ENCODE data around the gene GMFB. TPM values are rescaled to one million over a fixed set of nuclear protein-coding genes. Genes with fewer than 3 reads are reported as not detected.
"Not testable (repeated sequence)": the region's sequence is repeated elsewhere in the genome, so short reads cannot be mapped to it uniquely, and the experiment has no call there.

GMFB gene
- total RNA-seq, 2 donors from 2014 or later = 86.2 to 96.5 TPM

DNA sequence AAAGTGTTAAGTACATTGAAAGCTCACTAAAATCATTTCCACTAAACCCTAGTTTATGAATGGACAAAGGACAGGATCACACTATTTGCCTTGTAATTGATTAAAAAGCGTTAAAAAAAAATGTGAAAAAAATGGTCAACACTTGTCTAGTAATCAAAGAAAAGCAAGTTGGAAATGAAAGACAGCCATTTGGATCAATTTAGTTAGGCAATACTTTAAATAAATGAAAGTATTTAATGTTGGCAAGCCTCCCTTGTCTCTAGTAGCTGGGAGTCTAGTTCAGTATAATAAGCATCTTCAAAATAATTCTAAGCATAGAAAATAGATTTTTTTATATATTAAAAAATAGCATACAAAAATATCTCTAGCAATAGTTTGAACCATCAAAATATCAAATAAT is 33.4 kb downstream of the GMFB start:
- no peak for DNase-seq
- Histone ChIP-seq H3K4me3 (ENCODE audit: low read length) (no peak overlapping the region), H3K36me3 (ENCODE audit: control insufficient read depth, insufficient read depth, low read length) (no peaks in the 10 kb centered on the region), H3K9ac (ENCODE audit: extremely low read depth, low read length, poor library complexity, severe bottlenecking) (no peak overlapping the region), H3K27ac (ENCODE audit: low read depth, low read length) (no peak overlapping the region), H3K9me3 (ENCODE audit: control insufficient read depth, low read length) (peaks cover 12% of the 10 kb centered on the region), H3K4me1 (ENCODE audit: control insufficient read depth, insufficient read depth, low read length) (no peaks in the 10 kb centered on the region), H3K27me3 (ENCODE audit: control insufficient read depth, insufficient read depth, low read length, poor library complexity, severe bottlenecking) (no peaks in the 10 kb centered on the region)
- Mint-ChIP-seq H3K4me1 (no peaks in the 10 kb centered on the region), H3K4me3 (no peak overlapping the region), H3K27ac (no peak overlapping the region), H3K36me3 (ENCODE audit: low read depth) (no peaks in the 10 kb centered on the region), H3K9me3 (peaks cover 21% of the 10 kb centered on the region), H3K27me3 (ENCODE audit: insufficient read depth) (no peaks in the 10 kb centered on the region)
- 87 to 100% methylated on average over 1 of the region's 1 CpG for WGBS, 2 experiments (ENCODE audit: insufficient coverage in 1 of 2, insufficient read length in 1 of 2)
- TF ChIP-seq, protein P1, sequence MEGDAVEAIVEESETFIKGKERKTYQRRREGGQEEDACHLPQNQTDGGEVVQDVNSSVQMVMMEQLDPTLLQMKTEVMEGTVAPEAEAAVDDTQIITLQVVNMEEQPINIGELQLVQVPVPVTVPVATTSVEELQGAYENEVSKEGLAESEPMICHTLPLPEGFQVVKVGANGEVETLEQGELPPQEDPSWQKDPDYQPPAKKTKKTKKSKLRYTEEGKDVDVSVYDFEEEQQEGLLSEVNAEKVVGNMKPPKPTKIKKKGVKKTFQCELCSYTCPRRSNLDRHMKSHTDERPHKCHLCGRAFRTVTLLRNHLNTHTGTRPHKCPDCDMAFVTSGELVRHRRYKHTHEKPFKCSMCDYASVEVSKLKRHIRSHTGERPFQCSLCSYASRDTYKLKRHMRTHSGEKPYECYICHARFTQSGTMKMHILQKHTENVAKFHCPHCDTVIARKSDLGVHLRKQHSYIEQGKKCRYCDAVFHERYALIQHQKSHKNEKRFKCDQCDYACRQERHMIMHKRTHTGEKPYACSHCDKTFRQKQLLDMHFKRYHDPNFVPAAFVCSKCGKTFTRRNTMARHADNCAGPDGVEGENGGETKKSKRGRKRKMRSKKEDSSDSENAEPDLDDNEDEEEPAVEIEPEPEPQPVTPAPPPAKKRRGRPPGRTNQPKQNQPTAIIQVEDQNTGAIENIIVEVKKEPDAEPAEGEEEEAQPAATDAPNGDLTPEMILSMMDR (conservative IDR thresholded peaks at IDR 0.05) = no peak

DNA sequence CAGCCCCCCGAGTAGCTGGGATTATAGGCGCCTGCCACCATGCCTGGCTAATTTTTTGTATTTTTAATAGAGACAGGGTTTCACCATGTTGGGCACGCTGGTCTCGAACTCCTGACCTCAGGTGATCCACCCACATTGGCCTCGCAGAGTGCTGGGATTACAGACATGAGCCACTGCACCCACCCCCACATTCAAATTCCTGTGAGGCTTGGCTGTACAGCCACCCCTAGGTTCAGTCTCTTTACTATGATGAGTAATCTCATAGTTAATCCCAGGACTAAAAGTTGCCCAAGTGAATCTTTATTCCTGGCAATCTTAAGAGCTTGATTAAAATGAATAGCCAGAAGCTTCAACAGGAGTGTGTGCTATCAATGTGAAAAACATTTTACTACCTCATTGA is 34.8 kb downstream of the GMFB start:
- H3K27me3 ChIP-seq (ENCODE audit: control insufficient read depth, insufficient read depth, low read length, poor library complexity, severe bottlenecking); H3K9me3 Mint-ChIP-seq; H3K27ac Mint-ChIP-seq; DNase-seq; H3K27ac ChIP-seq (ENCODE audit: low read depth, low read length); H3K27me3 Mint-ChIP-seq (ENCODE audit: insufficient read depth); H3K36me3 Mint-ChIP-seq (ENCODE audit: low read depth); H3K9ac ChIP-seq (ENCODE audit: extremely low read depth, low read length, poor library complexity, severe bottlenecking); H3K4me1 ChIP-seq (ENCODE audit: control insufficient read depth, insufficient read depth, low read length); H3K9me3 ChIP-seq (ENCODE audit: control insufficient read depth, low read length); H3K36me3 ChIP-seq (ENCODE audit: control insufficient read depth, insufficient read depth, low read length); H3K4me3 Mint-ChIP-seq; H3K4me1 Mint-ChIP-seq; H3K4me3 ChIP-seq (ENCODE audit: low read length): not testable (repeated sequence)
- WGBS, 2 experiments (ENCODE audit: insufficient coverage in 1 of 2, insufficient read length in 1 of 2) = 86 to 92% methylated on average over 4 to 5 of the region's 5 CpGs

DNA sequence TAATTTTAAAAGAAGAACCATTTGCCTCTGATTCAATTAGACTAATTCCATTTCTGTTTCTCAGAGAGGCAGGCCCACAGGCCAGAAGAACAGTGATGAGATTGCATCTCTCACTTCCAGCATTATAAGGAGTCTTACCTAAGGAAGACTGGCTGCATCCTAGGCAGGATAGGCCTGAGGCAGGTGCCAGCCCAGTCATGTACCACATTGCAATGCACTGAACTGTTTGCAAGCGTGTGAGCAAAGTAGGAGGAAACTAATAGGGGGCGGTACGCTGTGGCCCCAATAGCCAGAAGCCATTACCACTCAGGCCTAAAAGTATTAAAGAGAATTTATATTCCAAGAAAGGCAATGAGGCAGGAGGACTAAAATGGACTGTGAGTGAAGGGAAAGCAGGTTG is 35.5 kb downstream of the GMFB start:
- no peak for DNase-seq
- Histone ChIP-seq H3K9ac (ENCODE audit: extremely low read depth, low read length, poor library complexity, severe bottlenecking) (no peak overlapping the region), H3K27me3 (ENCODE audit: control insufficient read depth, insufficient read depth, low read length, poor library complexity, severe bottlenecking) (no peaks in the 10 kb centered on the region), H3K4me1 (ENCODE audit: control insufficient read depth, insufficient read depth, low read length) (no peaks in the 10 kb centered on the region), H3K4me3 (ENCODE audit: low read length) (no peak overlapping the region), H3K36me3 (ENCODE audit: control insufficient read depth, insufficient read depth, low read length) (no peaks in the 10 kb centered on the region), H3K9me3 (ENCODE audit: control insufficient read depth, low read length) (no peaks in the 10 kb centered on the region), H3K27ac (ENCODE audit: low read depth, low read length) (no peak overlapping the region)
- peaks cover under 1% of the 10 kb centered on the region for H3K9me3 Mint-ChIP-seq
- H3K27ac Mint-ChIP-seq = no peak overlapping the region
- WGBS, 2 experiments (ENCODE audit: insufficient coverage in 1 of 2, insufficient read length in 1 of 2) = 94 to 100% methylated on average over 1 to 3 of the region's 3 CpGs
- H3K27me3 Mint-ChIP-seq (ENCODE audit: insufficient read depth) = peaks cover 5% of the 10 kb centered on the region
- H3K36me3 Mint-ChIP-seq (ENCODE audit: low read depth) = no peaks in the 10 kb centered on the region
- H3K4me1 Mint-ChIP-seq = no peaks in the 10 kb centered on the region
- no peak overlapping the region for H3K4me3 Mint-ChIP-seq
- TF ChIP-seq, protein P1 (conservative IDR thresholded peaks at IDR 0.05) = no peak

DNA sequence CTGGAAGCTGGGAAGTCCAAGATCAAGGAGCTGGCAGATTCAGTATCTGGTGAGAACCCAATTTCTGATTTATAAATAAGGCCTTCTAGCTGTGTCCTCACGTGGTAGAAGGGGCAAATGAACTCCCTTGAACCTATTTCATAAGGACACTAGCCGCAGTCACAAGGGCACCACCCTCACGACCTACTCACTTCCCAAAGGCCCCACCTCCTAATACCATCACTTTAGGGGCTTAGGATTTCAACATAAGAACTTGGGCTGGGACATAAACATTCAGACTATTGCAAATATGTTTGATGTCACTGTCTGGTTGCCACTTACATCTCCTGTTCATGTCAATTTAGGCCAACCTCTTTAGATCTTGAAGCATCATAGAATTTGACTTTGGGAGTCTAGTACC is 36.8 kb downstream of the GMFB start:
- H3K36me3 Mint-ChIP-seq (ENCODE audit: low read depth) = no peaks in the 10 kb centered on the region
- no peak for DNase-seq
- H3K27ac ChIP-seq (ENCODE audit: low read depth, low read length) = no peak overlapping the region
- TF ChIP-seq, protein P1 (conservative IDR thresholded peaks at IDR 0.05) = no peak
- no peak overlapping the region for H3K9ac ChIP-seq (ENCODE audit: extremely low read depth, low read length, poor library complexity, severe bottlenecking)
- 89 to 93% methylated on average over 3 of the region's 3 CpGs for WGBS, 2 experiments (ENCODE audit: insufficient coverage in 1 of 2, insufficient read length in 1 of 2)
- no peaks in the 10 kb centered on the region for H3K9me3 Mint-ChIP-seq
- no peaks in the 10 kb centered on the region for H3K36me3 ChIP-seq (ENCODE audit: control insufficient read depth, insufficient read depth, low read length)
- no peak overlapping the region for H3K27ac Mint-ChIP-seq
- no peaks in the 10 kb centered on the region for H3K4me1 Mint-ChIP-seq
- no peaks in the 10 kb centered on the region for H3K9me3 ChIP-seq (ENCODE audit: control insufficient read depth, low read length)
- H3K4me3 Mint-ChIP-seq = no peak overlapping the region
- no peaks in the 10 kb centered on the region for H3K4me1 ChIP-seq (ENCODE audit: control insufficient read depth, insufficient read depth, low read length)
- H3K27me3 Mint-ChIP-seq (ENCODE audit: insufficient read depth) = peaks cover 5% of the 10 kb centered on the region
- no peaks in the 10 kb centered on the region for H3K27me3 ChIP-seq (ENCODE audit: control insufficient read depth, insufficient read depth, low read length, poor library complexity, severe bottlenecking)
- no peak overlapping the region for H3K4me3 ChIP-seq (ENCODE audit: low read length)

Measured in endodermal cell (in vitro differentiated cells).